Midbrain (tissue), 1 donor: Measurements from ENCODE around the gene PUM1.
A peak's percentile ranks its signal among the peaks of the same experiment; 100 is the strongest.
"Not testable (repeated sequence)": the region's sequence is repeated elsewhere in the genome, so short reads cannot be mapped to it uniquely, and the experiment has no call there.

Source experiments
- DNase-seq: peaks from one replicate; lab custom pipeline; 2025; lab: John Stamatoyannopoulos, UW

Gene PUM1, protein sequence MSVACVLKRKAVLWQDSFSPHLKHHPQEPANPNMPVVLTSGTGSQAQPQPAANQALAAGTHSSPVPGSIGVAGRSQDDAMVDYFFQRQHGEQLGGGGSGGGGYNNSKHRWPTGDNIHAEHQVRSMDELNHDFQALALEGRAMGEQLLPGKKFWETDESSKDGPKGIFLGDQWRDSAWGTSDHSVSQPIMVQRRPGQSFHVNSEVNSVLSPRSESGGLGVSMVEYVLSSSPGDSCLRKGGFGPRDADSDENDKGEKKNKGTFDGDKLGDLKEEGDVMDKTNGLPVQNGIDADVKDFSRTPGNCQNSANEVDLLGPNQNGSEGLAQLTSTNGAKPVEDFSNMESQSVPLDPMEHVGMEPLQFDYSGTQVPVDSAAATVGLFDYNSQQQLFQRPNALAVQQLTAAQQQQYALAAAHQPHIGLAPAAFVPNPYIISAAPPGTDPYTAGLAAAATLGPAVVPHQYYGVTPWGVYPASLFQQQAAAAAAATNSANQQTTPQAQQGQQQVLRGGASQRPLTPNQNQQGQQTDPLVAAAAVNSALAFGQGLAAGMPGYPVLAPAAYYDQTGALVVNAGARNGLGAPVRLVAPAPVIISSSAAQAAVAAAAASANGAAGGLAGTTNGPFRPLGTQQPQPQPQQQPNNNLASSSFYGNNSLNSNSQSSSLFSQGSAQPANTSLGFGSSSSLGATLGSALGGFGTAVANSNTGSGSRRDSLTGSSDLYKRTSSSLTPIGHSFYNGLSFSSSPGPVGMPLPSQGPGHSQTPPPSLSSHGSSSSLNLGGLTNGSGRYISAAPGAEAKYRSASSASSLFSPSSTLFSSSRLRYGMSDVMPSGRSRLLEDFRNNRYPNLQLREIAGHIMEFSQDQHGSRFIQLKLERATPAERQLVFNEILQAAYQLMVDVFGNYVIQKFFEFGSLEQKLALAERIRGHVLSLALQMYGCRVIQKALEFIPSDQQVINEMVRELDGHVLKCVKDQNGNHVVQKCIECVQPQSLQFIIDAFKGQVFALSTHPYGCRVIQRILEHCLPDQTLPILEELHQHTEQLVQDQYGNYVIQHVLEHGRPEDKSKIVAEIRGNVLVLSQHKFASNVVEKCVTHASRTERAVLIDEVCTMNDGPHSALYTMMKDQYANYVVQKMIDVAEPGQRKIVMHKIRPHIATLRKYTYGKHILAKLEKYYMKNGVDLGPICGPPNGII

DNA sequence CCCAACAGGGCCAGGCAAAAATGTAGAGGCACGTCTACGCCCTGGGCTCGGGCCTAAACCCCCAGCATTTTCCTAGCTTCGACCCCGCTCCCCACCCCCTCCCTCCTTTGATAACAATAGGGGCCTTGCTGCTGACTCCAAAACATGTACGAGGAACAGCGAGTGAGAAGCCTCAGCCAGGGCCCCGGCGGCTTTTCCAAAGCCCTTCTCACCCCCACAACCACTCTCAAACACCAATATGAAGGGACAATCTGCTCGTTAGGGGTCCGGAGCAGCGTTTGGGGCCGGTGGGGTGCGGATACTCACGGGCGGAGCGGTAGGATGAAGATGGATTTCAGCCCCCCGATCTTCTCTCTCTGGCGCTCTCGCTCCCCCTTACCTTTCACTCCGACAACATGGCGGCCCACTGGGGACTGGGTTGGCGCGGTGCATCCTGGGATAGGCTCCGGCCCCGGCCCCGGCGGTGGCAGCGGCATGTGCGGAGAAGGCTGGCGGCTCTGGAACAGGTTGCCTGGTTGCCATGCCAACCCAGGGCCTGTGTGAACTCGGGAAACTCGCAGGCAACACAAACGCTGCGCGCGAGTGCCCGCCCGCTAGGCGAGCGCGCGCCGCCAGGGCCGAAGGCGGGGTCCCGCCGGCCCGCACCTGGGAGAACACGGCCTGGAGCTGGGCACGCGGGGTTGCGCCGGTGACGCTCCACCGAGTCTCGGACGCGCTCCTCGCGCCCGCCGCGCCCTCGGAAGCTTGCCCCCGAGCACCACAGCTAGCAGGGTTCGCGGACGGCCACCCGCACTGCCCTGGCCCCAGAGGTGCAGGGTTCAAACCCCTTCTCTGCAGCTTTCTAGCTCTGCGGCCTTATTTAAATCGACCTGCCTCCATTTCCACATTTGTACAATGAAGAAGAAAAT lies at the start of gene PUM1:
Gene PUM1 (minus strand): TSS at position 408 of the 908 bp plus-strand sequence. CDS start 6,151 bp downstream, outside the sequence.
- DNase-seq: peak; percentile 93

DNA sequence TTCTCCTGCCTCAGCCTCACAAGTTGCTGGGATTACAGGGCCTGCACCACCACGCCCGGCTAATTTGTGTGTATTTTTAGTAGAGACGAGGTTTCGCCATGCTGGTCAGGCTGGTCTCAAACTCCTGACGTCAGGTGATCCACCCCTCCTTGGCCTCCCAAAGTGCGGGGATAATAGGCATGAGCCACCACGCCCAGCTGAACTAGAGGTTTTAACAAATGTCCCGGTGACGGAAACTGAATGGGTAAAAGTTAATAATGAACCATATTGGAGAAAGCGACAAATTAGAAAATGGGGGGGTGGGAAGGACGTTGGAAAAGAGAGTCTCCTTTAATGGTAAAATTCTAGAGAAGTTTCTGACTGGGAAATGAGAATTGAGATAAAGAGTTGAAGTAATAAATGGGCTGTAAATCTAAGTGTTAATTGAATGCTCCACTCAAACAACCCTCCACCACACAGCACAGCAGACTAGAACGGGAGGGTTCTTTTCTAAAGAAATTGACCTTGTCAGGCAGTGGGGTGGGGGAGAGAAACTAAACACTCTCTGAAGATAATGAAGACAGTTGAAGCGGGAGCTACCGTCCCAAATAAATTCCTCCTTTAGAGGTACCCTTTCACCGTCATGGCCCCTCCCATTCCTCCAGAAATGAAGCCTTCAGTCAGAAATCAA lies 46.9 kb upstream of the PUM1 start:
- DNase-seq: no peak

DNA sequence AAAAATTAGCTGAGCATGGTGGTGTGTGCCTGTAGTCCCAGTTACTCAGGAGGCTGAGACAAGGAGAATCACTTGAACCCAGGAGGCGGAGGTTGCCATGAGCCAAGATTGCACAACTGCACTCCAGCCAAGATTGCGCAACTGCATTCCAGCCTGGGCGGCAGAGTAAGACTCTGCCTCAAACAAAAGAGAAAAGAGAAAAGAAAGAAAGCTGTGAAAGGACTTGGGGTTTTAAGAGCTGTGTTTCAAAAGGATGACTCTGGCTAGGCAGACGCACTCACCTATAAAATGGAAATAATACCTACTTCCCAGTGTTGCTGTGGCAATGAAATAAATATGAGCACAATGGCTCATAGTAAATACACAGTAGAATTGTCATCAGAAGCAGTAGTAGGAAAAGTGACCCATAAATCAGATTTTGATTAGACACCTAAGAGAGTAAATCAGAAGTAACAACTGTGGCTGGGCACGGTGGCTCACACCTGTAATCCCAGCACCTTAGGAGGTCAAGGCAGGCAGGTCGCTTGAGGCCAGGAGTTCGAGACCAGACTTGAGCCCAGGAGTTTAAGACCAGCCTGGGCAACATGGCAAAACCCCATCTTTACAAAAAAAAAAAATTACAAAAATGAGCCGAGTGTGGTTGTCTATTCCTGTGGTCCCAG lies 45.9 kb upstream of the PUM1 start:
- DNase-seq: no peak

DNA sequence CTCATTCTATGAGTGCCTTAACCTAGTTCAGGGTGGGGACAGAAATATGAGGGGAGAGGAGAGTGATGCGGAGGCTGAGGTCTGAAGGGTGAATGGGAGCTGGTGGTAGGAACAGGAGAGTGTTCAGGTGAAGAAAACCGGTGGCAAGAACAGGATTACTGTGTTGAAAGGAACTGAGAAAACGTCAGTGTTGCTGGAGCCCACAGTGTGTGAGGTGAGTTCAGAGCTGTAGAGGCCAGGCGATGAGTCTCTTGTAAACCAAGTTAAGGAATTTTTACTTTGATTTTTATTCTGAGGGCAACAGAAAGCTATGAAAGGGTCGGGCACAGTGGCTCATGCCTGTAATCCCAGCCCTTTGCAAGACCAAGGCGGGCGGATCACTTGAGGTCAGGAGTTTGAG lies 45.3 kb upstream of the PUM1 start:
- no peak for DNase-seq

DNA sequence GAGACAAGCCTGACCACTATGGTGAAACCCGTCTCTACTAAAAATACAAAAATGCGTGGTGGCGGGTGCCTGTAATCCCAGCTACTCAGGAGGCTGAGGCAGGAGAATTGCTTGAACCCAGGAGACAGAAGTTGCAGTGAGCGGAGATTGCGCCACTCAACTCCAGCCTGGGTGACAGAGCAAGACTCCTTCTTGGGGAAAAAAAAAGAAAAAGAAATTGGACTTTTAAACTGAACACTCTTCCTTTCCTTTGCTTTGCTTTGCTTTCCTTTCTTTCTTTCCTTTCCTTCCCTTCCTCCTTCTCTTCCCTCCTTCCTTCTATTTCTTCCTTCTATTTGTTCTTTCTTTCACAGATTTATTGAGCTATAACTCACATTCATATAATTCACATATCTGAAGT lies 43.3 kb upstream of the PUM1 start:
- DNase-seq: no peak

DNA sequence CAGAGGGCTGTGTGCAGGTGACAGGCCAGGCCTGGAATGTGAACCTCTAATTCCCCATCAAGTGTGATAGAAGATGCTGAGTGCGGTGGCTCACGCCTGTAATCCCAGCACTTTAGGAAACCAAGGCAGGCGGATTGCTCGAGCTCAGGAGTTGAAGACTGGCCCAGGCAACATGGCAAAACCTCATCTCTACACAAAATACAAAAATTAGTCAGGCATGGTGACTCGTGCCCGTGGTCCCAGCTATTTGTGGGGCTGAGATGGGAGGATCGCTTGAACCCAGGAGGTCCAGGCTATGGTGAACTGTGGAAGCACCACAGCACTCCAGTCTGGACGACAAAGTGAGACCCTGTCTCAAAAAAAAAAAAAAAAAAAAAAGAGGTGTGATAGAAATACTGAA lies 40.1 kb upstream of the PUM1 start:
- no peak for DNase-seq

DNA sequence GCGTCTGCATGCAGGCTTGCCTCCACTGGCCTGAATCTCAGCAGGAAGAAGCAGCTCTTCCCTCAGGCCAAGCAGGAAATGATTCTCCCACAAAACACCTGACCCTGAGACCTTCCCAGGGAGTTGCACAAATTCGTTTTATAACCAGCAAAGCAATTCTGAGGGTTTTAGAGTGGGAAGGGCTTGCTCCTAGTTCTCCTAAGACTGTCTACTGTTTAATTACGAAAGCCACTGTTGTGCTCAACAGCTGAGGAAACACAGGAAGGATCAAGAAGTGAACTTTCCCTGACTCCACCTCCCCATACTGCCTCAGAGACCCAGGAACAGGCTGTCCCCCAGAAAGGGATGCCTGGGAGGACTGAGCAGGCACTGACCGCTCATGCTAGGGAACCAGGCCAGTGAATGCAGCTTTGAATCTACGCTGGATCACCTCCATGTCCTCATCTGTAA lies 37.0 kb upstream of the PUM1 start:
- no peak for DNase-seq

DNA sequence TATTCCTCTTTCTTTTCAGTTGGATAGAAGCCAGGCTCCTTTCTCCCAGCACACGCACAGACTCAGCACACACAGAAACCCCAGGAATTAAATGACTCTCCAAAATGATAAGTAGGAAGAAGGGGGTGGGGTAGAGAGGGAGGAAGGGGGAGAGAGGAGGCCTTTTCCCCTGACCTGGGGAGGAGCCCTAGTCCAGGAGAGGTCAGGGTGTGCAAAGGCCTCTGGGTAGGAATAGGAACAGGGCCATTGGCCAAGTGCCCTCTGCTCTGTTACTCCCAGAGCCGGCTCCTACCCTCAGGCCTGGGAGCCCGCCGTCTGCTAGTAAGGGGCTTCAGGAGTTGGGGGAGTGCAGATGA lies 35.6 kb upstream of the PUM1 start:
- DNase-seq: no peak

DNA sequence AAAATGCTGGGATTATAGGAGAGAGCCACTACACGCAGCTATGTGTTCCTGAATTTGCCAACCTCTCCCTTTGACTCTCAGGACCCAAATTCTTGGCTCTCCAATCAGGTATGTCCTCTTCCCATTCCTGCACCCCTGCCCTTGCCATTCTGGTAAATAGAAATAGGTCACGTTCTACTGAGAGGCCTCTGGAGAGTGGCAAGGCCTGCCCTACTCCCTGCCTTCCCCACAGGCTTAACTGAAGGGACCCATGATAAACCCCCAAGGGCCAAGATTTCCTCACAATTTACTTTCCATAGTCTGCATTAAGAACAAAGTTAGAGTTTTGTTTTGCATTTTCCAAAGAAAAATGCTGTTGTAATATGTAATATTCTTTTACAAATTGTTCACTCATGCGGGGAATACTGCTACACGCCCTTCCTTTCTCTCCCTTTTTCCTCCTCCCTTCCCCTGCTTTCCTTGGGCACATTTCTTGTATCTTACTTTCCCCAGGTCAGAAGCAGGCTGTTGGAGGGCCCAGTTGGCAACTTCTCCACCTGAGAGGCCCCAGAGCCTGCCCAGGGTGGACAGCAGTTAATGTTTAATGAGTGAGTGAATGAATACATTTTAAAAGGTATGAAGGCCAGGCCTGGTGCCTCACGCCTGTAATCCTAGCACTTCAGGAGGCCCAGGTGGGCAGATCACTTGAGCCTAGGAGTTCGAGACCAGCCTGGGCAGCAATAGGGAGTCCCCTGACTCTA lies 33.9 kb upstream of the PUM1 start:
- DNase-seq: no peak

DNA sequence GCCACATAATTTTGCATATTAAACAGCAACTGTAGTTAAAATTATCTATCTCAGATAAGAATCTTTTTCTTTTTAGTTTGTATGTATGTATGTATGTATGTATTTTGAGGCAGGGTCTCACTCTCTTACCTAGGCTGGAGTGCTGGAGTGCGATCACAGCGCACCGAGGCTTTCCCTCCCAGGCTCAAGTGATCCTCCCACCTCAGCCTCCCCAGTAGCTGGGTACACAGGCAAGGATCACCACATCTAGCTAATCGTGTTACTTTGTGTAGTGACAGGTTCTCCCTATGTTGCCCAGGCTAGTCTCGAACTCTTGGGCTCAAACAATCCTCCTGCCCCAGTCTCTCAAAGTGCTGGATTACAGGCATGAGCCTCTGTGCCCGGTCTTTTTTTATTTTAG lies 30.5 kb upstream of the PUM1 start:
- DNase-seq: no peak

DNA sequence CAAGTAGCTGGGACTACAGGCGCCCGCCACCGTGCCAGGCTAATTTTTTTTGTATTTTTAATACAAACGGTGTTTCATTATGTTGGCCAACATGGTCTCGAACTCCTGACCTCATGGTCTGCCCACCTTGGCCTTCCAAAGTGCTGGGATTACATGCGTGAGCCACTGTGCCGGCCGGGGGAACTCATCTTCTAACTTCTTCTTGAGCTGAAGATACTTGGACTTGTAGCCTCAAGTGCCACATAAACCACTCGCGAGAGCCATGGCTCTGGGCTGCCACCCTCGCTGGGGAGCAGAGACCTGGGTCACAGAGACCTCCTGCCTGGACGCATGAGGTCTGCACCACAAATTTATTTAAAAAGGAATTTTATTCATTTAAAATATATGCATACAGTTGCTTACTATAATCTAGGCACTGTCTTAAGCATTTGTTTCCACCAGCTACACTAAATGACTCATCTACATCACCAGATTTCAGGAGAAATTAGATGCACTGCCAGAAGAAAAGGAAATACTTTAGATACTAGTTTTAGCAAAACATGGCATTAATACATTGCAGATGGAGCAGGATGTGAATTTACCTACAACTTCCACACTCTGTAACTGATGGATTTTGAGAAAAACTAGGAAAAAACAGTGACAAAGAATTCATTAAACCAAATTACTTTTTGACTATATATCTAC lies 29.9 kb upstream of the PUM1 start:
- DNase-seq: no peak

DNA sequence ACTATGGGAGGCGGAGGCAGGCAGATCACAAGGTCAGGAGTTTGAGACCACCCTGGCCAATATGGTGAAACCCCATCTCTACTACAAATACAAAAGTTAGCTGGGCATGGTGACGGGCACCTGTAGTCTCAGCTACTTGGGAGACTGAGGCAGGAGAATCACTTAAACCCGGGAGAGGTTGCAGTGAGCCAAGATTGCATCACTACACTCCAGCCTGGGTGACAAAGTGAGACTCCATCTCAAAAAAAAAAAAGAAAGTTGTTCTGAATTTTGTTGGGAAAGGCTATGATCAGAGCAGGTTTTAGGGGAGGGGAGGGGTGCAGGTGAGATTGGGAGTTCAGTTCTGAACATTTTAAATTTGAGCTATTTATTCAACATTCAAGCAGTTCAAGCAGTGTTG lies 22.6 kb upstream of the PUM1 start:
- DNase-seq: not testable (repeated sequence)

DNA sequence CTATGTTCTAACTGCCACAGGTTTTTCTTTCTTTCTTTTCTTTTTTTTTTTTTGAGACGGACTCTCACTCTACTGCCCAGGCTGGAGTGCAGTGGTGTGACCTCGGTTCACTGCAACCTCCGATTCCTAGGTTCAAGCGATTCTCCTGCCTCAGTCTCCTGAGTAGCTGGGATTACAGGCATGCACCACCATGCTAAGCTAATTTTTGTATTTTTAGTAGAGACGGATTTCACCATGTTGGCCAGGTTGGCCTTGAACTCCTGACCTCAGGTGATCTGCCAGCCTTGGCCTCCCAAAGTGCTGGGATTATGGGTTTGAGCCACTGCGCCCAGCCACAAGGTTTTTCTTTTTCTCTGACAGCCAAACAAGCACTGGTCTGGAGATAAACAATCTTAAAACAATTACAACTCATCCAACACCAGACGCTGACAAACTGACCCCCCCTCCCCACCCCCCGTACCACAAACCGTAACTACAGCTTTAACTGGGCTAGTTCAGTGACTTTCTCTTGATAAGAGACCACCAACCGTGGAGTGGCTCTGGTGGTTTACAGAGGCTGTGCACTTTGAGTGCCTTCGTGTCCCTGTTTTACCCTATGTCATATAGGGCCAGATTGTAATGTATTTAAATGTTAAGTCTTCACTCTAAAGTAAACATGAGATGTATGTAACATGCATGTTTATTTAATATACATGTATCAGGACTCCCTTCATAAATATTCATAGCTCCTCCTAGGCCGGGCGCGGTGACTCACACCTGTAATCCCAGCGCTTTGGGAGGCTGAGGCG lies 19.5 kb upstream of the PUM1 start:
- no peak for DNase-seq

DNA sequence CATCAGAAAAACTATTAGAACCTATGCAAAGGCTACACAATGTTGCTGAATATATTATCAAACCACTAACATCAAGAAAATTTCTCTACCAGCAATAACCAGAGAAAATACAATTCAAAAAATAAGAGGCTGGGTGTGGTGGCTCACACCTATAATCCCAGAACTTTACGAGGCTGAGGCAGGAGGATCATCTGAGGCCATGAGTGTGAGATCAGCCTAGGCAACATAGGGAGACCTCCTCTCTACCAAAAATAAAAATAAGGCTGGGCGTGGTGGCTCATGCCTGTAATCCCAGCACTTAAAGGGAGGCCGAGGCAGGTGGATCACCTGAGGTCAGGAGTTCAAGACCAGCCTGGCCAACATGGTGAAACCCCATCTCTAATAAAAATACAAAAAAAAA lies 16.9 kb upstream of the PUM1 start:
- DNase-seq: no peak

DNA sequence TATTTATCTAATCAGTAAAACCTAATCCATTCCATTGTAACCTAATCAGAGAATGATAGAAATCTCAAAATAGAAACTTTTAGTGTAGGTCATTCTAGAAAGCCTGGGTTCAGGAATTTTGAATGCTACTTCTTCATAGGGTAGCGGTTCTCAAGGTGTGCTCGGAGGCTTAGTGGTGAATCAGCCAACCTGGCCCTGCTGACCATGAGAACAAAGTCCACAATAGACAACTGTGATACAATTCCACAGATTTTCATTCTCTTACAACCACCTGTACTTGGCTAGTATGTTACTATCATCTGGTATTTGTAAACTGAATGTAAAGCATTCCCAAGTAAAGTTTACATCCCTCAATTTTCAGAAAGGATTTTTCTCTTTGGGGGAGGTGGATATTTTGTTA lies 7.5 kb upstream of the PUM1 start:
- DNase-seq: no peak

DNA sequence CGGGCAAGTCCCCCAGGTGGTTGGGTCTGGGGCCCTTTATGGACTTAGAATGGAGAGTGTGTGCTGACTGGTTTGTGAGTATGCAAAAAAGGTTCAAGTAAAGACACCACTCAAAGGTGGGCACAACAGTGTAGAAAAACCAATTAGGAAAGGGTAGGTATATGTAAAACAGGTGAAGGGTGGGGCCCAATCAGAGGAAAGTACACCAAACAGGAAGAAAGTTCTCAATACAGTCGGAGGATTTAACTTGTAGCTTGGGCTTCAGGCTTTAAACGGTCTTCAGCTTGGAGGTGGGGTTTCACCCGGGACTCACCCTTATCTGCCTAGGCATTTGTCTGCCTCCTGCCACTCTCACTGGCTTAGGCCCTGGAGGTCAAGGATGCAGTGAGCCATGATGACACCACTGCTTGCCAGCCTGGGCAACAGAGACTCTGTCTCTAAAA lies 6.8 kb upstream of the PUM1 start:
- no peak for DNase-seq

DNA sequence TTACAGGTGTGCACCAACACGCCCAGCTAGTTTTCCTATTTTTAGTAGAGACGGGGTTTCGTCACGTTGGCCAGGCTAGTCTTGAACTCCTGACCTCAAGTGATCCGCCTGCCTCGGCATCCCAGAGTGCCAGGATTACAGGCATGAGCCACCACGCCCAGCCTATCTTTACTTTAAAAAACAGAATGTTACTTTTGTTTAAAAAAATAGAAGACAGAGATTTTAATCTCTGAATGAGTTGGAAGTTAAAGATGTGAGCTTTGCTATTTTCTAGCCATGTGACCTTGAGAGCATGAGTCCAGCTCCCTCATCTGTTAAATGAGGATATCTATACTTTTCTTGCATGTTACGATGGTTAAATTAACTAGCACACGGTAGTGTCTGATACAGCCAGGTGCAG lies 3.9 kb upstream of the PUM1 start:
- DNase-seq: no peak

DNA sequence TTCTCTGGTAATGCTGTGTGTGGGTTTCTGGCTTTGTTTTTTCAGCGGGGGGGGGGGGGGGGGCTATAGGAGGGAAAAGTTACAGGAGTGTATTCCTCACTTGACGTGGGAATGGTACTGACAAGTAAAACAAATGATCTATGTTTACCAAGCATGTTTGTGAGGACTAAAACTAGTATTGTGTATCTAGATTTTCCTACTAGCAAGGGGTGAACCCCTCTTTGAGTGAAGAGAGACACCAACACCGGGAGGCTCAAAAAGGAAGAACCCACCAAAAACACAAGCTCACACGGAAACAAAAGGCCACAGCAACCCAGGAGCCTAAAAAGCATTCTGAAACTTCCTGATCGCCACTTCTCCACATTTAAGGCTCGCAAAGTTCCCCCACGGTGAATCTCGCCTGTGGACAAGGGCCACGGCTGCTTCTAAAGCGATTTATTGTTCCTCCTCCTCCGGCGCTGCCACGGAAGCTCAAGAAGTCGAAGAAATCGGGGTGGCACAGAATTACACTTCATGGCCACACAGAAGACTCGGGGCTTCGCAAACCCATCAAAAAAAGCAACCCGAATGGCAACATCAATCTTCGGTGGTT lies 703 bp downstream of the PUM1 start:
- peak; percentile 64 for DNase-seq
